Measurements from ENCODE around the gene ELL. TPM values are rescaled to one million over a fixed set of nuclear protein-coding genes. Genes with fewer than 3 reads are reported as not detected.

ELL gene
- total and polyA plus RNA-seq, 2 experiments from 2014 or later: 11.3 to 20.1 TPM

DNA sequence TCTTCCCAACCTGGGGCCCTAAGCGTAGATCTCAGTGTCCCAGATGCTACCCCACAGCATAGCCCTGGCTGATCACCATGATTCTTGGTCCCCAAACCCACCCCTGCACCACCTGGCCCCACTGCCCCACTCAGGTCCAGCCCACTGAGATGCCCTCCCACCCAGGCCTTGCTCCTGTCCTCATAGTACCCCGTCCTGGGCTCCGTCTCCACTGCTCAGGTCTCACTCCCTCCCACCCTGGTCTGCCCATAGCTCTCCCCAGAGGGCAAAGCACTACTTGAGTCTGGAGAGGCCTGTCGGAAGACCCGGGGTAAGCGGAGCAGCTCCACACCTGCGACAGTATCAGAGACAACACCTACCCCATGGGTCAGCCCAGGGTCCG lies 48.2 kb downstream of the ELL start:
- Mint-ChIP-seq H3K9me3 (no peaks in the 10 kb centered on the region), H3K4me3 (no peak overlapping the region), H3K27ac (0 out of 2 replicates have a peak overlapping the region, but pooled peaks have one; percentile 48), H3K36me3 (ENCODE audit: low read depth) (no peaks in the 10 kb centered on the region; the same call in 2 of the 3 replicates), H3K27me3 (ENCODE audit: insufficient read depth, low read depth, poor library complexity) (peaks cover 29% of the 10 kb centered on the region), H3K4me1 (peaks cover 29% of the 10 kb centered on the region)
- H4K20me1 ChIP-seq (replicated peaks; ENCODE audit: insufficient read depth): peaks cover 10% of the 10 kb centered on the region; the same call in 1 of the 2 replicates
- no peak overlapping the region for H3K4me3 ChIP-seq
- peaks cover 13% of the 10 kb centered on the region for H3K79me2 ChIP-seq (replicated peaks; ENCODE audit: insufficient read depth)
- H3K27ac ChIP-seq (ENCODE audit: low read depth): no peak overlapping the region
- ATAC-seq (no peak), DNase-seq (ENCODE audit: low spot score) (no peak)
- no peaks in the 10 kb centered on the region for H3K27me3 ChIP-seq (ENCODE audit: insufficient read depth)
- peaks cover 10% of the 10 kb centered on the region for H3F3A ChIP-seq (replicated peaks; ENCODE audit: low read depth)
- H3K36me3 ChIP-seq (ENCODE audit: insufficient read depth): no peaks in the 10 kb centered on the region
- TF ChIP-seq NANOG (IDR thresholded peaks at IDR 0.05; ENCODE audit: borderline replicate concordance) (no peak), ZNF114 (CRISPR knock-in tag; IDR thresholded peaks at IDR 0.05) (no peak), EZH2phosphoT487 (IDR thresholded peaks at IDR 0.05; ENCODE audit: unreplicated experiment) (no peak), POLR2AphosphoS5 (IDR thresholded peaks at IDR 0.05; ENCODE audit: low read depth) (no peak), CREB1 (CRISPR knock-in tag; IDR thresholded peaks at IDR 0.05; ENCODE audit: low read depth) (no peak), STAT1 (IDR thresholded peaks at IDR 0.05; ENCODE audit: unreplicated experiment) (no peak), JUNB (IDR thresholded peaks at IDR 0.05; ENCODE audit: unreplicated experiment) (no peak), ZNF331 (CRISPR knock-in tag; IDR thresholded peaks at IDR 0.05; ENCODE audit: low read depth) (no peak), EZH2 (IDR thresholded peaks at IDR 0.05; ENCODE audit: low read depth, unreplicated experiment) (no peak)
- TF ChIP-seq, protein P1, sequence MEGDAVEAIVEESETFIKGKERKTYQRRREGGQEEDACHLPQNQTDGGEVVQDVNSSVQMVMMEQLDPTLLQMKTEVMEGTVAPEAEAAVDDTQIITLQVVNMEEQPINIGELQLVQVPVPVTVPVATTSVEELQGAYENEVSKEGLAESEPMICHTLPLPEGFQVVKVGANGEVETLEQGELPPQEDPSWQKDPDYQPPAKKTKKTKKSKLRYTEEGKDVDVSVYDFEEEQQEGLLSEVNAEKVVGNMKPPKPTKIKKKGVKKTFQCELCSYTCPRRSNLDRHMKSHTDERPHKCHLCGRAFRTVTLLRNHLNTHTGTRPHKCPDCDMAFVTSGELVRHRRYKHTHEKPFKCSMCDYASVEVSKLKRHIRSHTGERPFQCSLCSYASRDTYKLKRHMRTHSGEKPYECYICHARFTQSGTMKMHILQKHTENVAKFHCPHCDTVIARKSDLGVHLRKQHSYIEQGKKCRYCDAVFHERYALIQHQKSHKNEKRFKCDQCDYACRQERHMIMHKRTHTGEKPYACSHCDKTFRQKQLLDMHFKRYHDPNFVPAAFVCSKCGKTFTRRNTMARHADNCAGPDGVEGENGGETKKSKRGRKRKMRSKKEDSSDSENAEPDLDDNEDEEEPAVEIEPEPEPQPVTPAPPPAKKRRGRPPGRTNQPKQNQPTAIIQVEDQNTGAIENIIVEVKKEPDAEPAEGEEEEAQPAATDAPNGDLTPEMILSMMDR (conservative IDR thresholded peaks at IDR 0.05; ENCODE audit: low read depth in 2 of 2): no peak
- TF ChIP-seq, protein P2, sequence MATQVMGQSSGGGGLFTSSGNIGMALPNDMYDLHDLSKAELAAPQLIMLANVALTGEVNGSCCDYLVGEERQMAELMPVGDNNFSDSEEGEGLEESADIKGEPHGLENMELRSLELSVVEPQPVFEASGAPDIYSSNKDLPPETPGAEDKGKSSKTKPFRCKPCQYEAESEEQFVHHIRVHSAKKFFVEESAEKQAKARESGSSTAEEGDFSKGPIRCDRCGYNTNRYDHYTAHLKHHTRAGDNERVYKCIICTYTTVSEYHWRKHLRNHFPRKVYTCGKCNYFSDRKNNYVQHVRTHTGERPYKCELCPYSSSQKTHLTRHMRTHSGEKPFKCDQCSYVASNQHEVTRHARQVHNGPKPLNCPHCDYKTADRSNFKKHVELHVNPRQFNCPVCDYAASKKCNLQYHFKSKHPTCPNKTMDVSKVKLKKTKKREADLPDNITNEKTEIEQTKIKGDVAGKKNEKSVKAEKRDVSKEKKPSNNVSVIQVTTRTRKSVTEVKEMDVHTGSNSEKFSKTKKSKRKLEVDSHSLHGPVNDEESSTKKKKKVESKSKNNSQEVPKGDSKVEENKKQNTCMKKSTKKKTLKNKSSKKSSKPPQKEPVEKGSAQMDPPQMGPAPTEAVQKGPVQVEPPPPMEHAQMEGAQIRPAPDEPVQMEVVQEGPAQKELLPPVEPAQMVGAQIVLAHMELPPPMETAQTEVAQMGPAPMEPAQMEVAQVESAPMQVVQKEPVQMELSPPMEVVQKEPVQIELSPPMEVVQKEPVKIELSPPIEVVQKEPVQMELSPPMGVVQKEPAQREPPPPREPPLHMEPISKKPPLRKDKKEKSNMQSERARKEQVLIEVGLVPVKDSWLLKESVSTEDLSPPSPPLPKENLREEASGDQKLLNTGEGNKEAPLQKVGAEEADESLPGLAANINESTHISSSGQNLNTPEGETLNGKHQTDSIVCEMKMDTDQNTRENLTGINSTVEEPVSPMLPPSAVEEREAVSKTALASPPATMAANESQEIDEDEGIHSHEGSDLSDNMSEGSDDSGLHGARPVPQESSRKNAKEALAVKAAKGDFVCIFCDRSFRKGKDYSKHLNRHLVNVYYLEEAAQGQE (IDR thresholded peaks at IDR 0.05; ENCODE audit: unreplicated experiment): no peak
- TF ChIP-seq, protein P3, sequence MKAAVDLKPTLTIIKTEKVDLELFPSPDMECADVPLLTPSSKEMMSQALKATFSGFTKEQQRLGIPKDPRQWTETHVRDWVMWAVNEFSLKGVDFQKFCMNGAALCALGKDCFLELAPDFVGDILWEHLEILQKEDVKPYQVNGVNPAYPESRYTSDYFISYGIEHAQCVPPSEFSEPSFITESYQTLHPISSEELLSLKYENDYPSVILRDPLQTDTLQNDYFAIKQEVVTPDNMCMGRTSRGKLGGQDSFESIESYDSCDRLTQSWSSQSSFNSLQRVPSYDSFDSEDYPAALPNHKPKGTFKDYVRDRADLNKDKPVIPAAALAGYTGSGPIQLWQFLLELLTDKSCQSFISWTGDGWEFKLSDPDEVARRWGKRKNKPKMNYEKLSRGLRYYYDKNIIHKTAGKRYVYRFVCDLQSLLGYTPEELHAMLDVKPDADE (IDR thresholded peaks at IDR 0.05): no peak
- TF ChIP-seq, protein P4, sequence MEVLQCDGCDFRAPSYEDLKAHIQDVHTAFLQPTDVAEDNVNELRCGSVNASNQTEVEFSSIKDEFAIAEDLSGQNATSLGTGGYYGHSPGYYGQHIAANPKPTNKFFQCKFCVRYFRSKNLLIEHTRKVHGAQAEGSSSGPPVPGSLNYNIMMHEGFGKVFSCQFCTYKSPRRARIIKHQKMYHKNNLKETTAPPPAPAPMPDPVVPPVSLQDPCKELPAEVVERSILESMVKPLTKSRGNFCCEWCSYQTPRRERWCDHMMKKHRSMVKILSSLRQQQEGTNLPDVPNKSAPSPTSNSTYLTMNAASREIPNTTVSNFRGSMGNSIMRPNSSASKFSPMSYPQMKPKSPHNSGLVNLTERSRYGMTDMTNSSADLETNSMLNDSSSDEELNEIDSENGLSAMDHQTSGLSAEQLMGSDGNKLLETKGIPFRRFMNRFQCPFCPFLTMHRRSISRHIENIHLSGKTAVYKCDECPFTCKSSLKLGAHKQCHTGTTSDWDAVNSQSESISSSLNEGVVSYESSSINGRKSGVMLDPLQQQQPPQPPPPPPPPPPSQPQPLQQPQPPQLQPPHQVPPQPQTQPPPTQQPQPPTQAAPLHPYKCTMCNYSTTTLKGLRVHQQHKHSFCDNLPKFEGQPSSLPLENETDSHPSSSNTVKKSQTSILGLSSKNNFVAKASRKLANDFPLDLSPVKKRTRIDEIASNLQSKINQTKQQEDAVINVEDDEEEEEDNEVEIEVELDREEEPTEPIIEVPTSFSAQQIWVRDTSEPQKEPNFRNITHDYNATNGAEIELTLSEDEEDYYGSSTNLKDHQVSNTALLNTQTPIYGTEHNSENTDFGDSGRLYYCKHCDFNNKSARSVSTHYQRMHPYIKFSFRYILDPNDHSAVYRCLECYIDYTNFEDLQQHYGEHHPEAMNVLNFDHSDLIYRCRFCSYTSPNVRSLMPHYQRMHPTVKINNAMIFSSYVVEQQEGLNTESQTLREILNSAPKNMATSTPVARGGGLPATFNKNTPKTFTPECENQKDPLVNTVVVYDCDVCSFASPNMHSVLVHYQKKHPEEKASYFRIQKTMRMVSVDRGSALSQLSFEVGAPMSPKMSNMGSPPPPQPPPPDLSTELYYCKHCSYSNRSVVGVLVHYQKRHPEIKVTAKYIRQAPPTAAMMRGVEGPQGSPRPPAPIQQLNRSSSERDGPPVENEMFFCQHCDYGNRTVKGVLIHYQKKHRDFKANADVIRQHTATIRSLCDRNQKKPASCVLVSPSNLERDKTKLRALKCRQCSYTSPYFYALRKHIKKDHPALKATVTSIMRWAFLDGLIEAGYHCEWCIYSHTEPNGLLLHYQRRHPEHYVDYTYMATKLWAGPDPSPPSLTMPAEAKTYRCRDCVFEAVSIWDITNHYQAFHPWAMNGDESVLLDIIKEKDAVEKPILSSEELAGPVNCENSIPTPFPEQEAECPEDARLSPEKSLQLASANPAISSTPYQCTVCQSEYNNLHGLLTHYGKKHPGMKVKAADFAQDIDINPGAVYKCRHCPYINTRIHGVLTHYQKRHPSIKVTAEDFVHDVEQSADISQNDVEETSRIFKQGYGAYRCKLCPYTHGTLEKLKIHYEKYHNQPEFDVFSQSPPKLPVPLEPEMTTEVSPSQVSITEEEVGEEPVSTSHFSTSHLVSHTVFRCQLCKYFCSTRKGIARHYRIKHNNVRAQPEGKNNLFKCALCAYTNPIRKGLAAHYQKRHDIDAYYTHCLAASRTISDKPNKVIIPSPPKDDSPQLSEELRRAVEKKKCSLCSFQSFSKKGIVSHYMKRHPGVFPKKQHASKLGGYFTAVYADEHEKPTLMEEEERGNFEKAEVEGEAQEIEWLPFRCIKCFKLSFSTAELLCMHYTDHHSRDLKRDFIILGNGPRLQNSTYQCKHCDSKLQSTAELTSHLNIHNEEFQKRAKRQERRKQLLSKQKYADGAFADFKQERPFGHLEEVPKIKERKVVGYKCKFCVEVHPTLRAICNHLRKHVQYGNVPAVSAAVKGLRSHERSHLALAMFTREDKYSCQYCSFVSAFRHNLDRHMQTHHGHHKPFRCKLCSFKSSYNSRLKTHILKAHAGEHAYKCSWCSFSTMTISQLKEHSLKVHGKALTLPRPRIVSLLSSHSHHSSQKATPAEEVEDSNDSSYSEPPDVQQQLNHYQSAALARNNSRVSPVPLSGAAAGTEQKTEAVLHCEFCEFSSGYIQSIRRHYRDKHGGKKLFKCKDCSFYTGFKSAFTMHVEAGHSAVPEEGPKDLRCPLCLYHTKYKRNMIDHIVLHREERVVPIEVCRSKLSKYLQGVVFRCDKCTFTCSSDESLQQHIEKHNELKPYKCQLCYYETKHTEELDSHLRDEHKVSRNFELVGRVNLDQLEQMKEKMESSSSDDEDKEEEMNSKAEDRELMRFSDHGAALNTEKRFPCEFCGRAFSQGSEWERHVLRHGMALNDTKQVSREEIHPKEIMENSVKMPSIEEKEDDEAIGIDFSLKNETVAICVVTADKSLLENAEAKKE (CRISPR knock-in tag; IDR thresholded peaks at IDR 0.05): no peak
- peaks cover 5% of the 10 kb centered on the region for H3K4me1 ChIP-seq (ENCODE audit: insufficient read depth)
- no peak overlapping the region for H2AFZ ChIP-seq
- no peak overlapping the region for H3K4me2 ChIP-seq
- H3K9me2 ChIP-seq (ENCODE audit: insufficient read depth): no peaks in the 10 kb centered on the region
